Astrocyte of the spinal cord (primary cell): ENCODE measurements around the gene SOX2.
"Not testable (repeated sequence)": the region's sequence is repeated elsewhere in the genome, so short reads cannot be mapped to it uniquely, and the experiment has no call there.

Experiments
- DNase-seq: peaks from one replicate; pipeline ENCODE4 v3.0.0; 2011; ENCODE audit warnings: low read depth, low spot score
- H3K4me3 ChIP-seq: 2 replicates; pipeline ENCODE4 v1.5.1; 2011; ENCODE audit warnings: low read depth, mild to moderate bottlenecking, low read length, moderate library complexity
- CTCF ChIP-seq: IDR thresholded peaks from 2 replicates; pipeline ENCODE4 v1.5.1; 2012; ENCODE audit warnings: low read depth, mild to moderate bottlenecking, low read length, inconsistent platforms
- in situ Hi-C: cut with HindIII; loops from 2 replicates; pipeline ENCODE4 v1.10.0; 2017; ENCODE audit warnings: low sequenced_read_pairs

Gene SOX2

GRCh38 chr3:181757694-181758306 lies 46.1 kb downstream of the SOX2 start:
- in situ Hi-C loops, result no loop called here
- H3K4me3 ChIP-seq, result no peak overlapping the region
- TF ChIP-seq CTCF, result no peak
- DNase-seq, result no peak

- no peak for DNase-seq
- TF ChIP-seq CTCF, result no peak
- in situ Hi-C loops, result no loop called here
- no peak overlapping the region for H3K4me3 ChIP-seq
Observed at GRCh38 chr3:181761906-181762305, 50.2 kb downstream of the SOX2 start.

- DNase-seq, in situ Hi-C loops, H3K4me3 ChIP-seq: not testable (repeated sequence)
Observed at GRCh38 chr3:181764033-181764432, 52.3 kb downstream of the SOX2 start.
